ENCODE results near the gene NFIB.

GRCh38 chr9:14146201-14146874 lies 167.6 kb downstream of the NFIB start:
- TF ChIP-seq EZH2 (IDR thresholded peaks at IDR 0.05; ENCODE audit: insufficient read depth, poor library complexity, severe bottlenecking) (no peak), EZH2phosphoT487 (IDR thresholded peaks at IDR 0.05; ENCODE audit: insufficient read depth, low read depth) (no peak)

Measured in GM23248 (cell line).